Measurements from ENCODE around the gene SLC27A4.

Gene SLC27A4

GRCh38 chr9:128392302-128393144 is 52.2 kb downstream of the SLC27A4 start:
- no peak for DNase-seq

GRCh38 chr9:128393145-128393775 is 52.9 kb downstream of the SLC27A4 start:
- no peak for DNase-seq

DNA sequence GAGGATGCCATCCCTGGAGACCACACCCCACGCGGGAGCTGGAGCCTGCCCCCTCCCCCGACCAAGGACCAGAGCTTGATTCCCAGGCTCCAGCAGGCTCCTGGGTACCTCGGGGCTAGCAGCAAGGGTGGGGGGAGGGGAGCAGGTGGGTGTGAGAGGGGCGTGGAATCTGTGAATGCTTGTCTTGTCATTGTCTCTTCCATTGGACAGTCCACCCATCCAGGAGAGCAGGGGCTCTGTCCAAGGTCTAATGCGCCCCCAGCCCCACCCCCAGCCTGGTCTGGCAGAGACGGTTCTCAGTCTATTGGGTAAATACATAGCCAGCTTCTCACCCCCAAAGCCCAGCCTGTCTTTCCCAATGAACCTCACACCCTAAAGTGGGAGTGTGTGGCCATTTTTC is 53.6 kb downstream of the SLC27A4 start:
- DNase-seq, result no peak

DNA sequence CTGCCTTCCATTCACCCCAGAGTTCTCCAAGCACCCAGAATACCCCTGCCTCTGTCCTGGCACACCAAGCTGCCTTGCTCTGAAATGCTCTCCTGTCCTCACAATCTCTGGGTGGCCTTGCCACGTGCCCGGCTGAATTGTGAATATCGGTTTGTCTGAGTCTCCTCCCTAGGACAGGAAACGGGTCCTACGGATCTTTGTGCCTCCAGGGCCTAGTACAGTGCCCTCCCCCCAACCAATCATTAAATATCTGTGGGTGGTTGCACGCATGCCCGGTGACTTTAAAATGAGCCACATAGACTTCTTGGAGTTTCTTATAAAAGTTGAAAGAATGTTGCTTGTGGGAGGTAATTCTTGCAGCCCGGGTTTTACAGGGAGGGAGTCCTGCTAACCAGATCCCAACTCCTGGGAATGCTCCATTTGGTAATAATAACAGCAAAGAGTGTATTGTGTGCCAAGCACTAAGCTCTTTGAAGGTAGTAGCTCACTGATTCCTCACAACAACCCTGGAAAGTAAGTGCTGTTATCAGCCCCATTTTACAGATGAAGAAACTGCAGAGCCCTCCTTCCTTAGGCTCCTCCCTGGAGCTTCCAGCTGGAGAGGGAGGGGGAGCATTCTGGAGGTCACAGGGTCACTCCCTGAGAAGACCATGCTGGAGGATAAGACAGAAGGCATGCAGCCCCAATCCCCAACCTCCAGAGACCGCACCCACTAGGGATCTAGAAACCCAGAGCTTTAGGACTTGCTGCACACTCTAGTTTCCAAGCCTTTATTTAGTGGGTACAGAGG is 54.2 kb downstream of the SLC27A4 start:
- no peak for DNase-seq

DNA sequence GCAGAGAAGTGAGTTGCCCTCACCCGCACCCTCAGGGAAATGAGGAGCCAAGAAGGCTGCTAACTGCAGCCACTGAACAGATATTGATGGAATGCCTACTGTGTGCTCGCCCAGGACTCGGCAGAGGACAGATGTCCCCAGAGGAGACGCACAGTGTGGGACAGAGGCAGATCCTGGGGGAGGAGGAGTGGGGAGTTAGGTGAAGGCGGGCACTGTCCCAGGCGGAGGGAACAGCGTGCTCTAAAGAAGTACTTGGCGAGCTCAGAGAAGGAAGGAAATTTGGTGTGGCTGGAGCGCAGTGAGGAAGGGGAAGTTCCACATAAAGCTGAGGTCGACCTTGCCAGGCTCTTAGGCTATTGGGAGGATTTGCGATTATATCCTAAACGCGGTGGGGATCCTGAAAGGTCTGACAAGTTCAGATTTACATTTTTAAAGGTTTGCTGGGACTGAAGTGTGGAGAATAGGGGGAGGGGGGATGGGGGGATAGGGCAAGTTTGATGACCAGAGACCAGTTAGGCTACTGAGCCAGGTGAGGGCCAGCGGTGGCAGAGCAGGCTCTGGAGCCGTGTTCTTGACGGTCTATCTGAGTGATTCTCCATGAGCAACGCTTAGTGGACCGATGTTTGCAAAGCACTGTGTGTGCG is 56.8 kb downstream of the SLC27A4 start:
- no peak for DNase-seq

DNA sequence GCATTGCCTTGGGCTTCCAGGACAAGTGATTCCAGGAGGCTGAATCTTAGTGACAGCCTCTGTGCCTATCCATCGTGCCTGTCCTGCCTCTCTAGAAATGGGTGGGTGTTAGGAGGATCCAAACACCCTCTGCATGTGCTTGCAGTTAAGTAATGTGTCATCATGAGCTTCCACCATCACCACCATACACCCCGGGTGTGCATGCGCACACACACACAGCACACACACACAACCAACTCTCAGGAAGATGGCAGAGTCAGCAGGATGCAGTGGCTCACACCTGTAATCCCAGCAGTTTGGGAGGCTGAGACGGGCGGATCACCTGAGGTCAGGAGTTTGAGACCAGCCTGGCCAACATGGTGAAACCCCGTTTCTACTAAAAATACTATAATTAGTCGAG is 57.5 kb downstream of the SLC27A4 start:
- DNase-seq, result no peak

GRCh38 chr9:128399861-128400260 is 59.5 kb downstream of the SLC27A4 start:
- DNase-seq, result no peak

DNA sequence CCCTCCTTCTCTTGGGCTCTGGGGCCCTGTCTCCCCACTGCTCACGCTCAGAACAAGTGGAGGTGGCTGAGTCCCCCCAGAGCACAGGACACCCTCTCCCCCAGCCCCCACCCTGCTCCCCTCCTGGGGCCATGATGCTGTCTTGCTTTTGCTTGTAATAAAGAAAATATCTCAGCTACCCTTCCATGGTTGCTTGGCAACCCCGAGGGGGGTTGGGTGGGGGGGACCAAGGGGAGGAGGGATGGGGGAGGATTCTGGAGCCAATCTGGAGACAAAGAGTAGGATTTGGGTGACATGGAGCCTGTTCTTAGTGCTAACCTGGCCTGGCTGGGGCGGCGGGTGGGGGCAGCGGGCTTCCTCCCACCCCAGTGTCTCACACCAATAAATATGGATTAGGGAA is 64.2 kb downstream of the SLC27A4 start:
- no peak for DNase-seq

DNA sequence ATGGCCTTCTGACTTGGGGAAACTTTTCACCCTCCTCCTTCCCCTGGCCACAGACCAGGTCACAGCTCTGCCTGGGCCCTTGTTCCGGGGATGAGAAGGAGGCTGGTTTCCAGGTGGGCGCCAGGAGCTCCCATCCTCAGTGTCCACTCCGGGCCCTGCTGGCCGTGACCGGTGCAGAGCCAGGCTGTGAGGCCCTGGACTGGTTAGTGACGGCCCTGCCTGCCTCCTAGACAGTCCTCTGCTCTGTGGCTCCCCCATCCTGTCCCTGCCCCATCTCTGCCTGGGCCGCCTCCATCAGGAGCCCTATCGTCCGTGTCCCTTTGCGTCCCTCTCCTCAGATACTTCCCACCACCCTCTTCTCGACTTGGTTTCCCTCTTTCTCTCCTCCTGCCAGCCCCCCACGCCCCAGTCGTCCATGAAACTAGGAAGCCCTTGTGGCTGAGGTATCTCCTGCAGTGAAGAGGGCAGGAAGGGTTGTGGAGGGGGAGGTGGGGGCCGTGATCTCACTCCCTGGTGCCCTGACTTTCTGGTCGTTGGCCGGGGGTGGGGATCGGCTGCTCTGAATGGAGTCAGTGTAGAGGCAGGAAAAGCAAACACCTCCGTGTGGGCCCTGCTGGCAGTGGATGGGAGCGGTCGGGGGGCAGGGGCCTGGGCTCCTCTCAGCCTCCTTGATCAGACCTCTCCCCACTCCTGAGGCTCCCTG is 64.9 kb downstream of the SLC27A4 start:
- no peak for DNase-seq

- no peak for DNase-seq
Observed at GRCh38 chr9:128405780-128406171, 65.4 kb downstream of the SLC27A4 start.

- no peak for DNase-seq
Observed at GRCh38 chr9:128406848-128407391, 66.6 kb downstream of the SLC27A4 start.

GRCh38 chr9:128408963-128409431 is 68.7 kb downstream of the SLC27A4 start:
- DNase-seq, result no peak

GRCh38 chr9:128409450-128409849 is 69.1 kb downstream of the SLC27A4 start:
- DNase-seq, result no peak

DNA sequence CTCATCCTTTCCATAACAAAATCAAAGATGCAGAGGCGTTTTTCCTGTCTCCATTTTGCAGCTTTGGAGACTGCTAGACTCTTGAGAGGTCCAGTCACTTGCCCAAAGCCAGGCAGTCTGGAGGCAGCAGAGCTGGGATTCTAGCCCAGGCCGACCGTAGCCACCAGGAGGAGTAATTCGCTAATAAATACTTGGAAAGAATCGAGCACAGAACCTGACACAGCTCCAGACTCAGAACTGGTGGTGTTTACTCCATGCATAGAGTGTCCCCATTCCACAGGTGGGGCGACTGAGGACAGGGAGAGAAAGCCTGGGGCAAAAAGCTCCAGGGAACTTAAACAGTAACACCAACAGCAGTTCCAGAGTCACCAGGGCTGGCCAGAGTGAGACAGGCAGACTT is 69.7 kb downstream of the SLC27A4 start:
- DNase-seq, result no peak
